Lung (tissue), 12 donors: ENCODE measurements around the gene HIP1R. TPM values are rescaled to one million over a fixed set of nuclear protein-coding genes. Genes with fewer than 3 reads are reported as not detected.
A peak's percentile ranks its signal among the peaks of the same experiment; 100 is the strongest.

ENCODE experiments used
- ATAC-seq: fragments of 200-7000 bp; cut with Tn5 transposase; one replicate; pipeline ENCODE4 v1.9.1; 2020; ENCODE audit warnings: moderate number of reproducible peaks; ENCODE audit not compliant: insufficient read depth, low FRiP score
- DNase-seq, 3 donors: peaks; one replicate each; pipeline ENCODE4 v3.0.0-alpha.2; 2013 to 2017
- H3K27ac ChIP-seq, 2 donors: one replicate each; pipeline ENCODE4 v1.5.1; 2013; ENCODE audit warnings: mild to moderate bottlenecking in 2 of 2, moderate library complexity in 2 of 2, control low read depth in 1 of 2, inconsistent platforms in 1 of 2, low read depth in 1 of 2, low read length in 1 of 2
- H3K27me3 ChIP-seq, 3 donors: one replicate each; pipeline ENCODE4 v1.5.1; 2013; ENCODE audit warnings: low read length in 2 of 3; ENCODE audit not compliant: control insufficient read depth in 3 of 3, insufficient read depth in 3 of 3
- H3K36me3 ChIP-seq, 4 donors: one replicate each; pipeline ENCODE4 v1.5.1; 2013; ENCODE audit warnings: low read length in 4 of 4, mild to moderate bottlenecking in 1 of 4, moderate library complexity in 1 of 4; ENCODE audit not compliant: control insufficient read depth in 4 of 4, insufficient read depth in 4 of 4
- H3K4me1 ChIP-seq, 5 donors: one replicate each; pipeline ENCODE4 v1.5.1; 2013; ENCODE audit warnings: low read length in 5 of 5, mild to moderate bottlenecking in 2 of 5, moderate library complexity in 1 of 5; ENCODE audit not compliant: control insufficient read depth in 5 of 5, insufficient read depth in 5 of 5
- H3K4me3 ChIP-seq: one replicate; pipeline ENCODE4 v1.5.1; 2013; ENCODE audit warnings: mild to moderate bottlenecking, control low read depth, moderate library complexity
- H3K9ac ChIP-seq, 2 donors: one replicate each; pipeline ENCODE4 v1.5.1; 2013; ENCODE audit warnings: low read length in 2 of 2, control low read depth in 1 of 2; ENCODE audit not compliant: insufficient read depth in 1 of 2
- H3K9me3 ChIP-seq, 4 donors: one replicate each; pipeline ENCODE4 v1.5.1; 2013; ENCODE audit warnings: low read length in 3 of 4, mild to moderate bottlenecking in 1 of 4, moderate library complexity in 1 of 4; ENCODE audit not compliant: control insufficient read depth in 4 of 4, insufficient read depth in 3 of 4
- CTCF ChIP-seq: IDR thresholded peaks from 2 replicates; pipeline ENCODE4 v1.5.1; 2012; ENCODE audit warnings: mild to moderate bottlenecking; ENCODE audit errors: control extremely low read depth, extremely low read depth
- WGBS, 2 donors: extraction: QIAGEN DNeasy Blood & Tissue Kit; methylation state at CpG; one replicate each; pipeline ENCODE4 v1.1.7; 2013; 5-methylcytosine and 5-hydroxymethylcytosine counted together
- polyA plus RNA-seq, 2 donors: library from polyadenylated mRNA; stranded (reverse); fragments of 200-250 nt; gene quantifications; one replicate each; pipeline ENCODE4 v1.2.1, GENCODE V29; 2013
- total RNA-seq, 2 donors: library from RNA; depleted of rRNA in 1 of 2; stranded (reverse); fragments of >200 nt in 1 of 2; gene quantifications; one replicate each; pipeline ENCODE4 v1.2.1, GENCODE V29; 2014 to 2021
- donor health status: control.
- donor health status: control.
- donor health status: Bipolar disorder and iron deficiency.
- donor health status: healthy.
- donor health status: DM: yes; HTN: yes; CAD: no.

The HIP1R gene
- total and polyA plus RNA-seq, 4 donors: 33.8 to 56.3 (median 35.4) TPM

- ATAC-seq (no peak), DNase-seq (no peak)
- TF ChIP-seq CTCF: no peak
- peaks cover 0 to 7% (median 0%) of the 10 kb centered on the region in 5 donors for H3K4me1 ChIP-seq
- no peak overlapping the region for H3K27ac ChIP-seq
- peaks cover 0 to 42% (median 0%) of the 10 kb centered on the region in 4 donors for H3K36me3 ChIP-seq
- H3K9ac ChIP-seq: no peak overlapping the region
- no peak overlapping the region for H3K4me3 ChIP-seq
- WGBS, 2 donors: 91 to 95% methylated on average over 22 of the region's 22 CpGs
- H3K27me3 ChIP-seq: no peaks in the 10 kb centered on the region
- no peaks in the 10 kb centered on the region for H3K9me3 ChIP-seq
Measured at GRCh38 chr12:122858591-122859302, 23.5 kb downstream of the HIP1R start.

- Histone ChIP-seq H3K4me1 (peaks cover 0 to 5% (median 0%) of the 10 kb centered on the region in 5 donors), H3K27ac (no peak overlapping the region)
Measured at GRCh38 chr12:122859303-122860039, 24.2 kb downstream of the HIP1R start.

GRCh38 chr12:122860040-122860853 is 25.0 kb downstream of the HIP1R start:
- Histone ChIP-seq H3K9me3 (no peaks in the 10 kb centered on the region), H3K36me3 (peaks cover 0 to 41% (median 4%) of the 10 kb centered on the region in 4 donors), H3K27ac (no peak overlapping the region), H3K9ac (no peak overlapping the region), H3K4me3 (no peak overlapping the region), H3K27me3 (no peaks in the 10 kb centered on the region), H3K4me1 (peaks cover 0 to 5% (median 0%) of the 10 kb centered on the region in 5 donors)
- ATAC-seq (peak; percentile 78), DNase-seq (peak; percentile 85 to 89 (median 87))
- WGBS, 2 donors: 41 to 44% methylated on average over 22 to 28 of the region's 28 CpGs
- TF ChIP-seq CTCF: peak; percentile 83

More at GRCh38 chr12:122859303-122860039, 24.2 kb downstream of the HIP1R start:
- TF ChIP-seq CTCF: no peak
- WGBS, 2 donors: 87 to 88% methylated on average over 25 to 26 of the region's 26 CpGs
- no peak for ATAC-seq
- Histone ChIP-seq H3K9me3 (no peaks in the 10 kb centered on the region), H3K4me3 (no peak overlapping the region), H3K9ac (no peak overlapping the region), H3K36me3 (peaks cover 0 to 44% (median 4%) of the 10 kb centered on the region in 4 donors), H3K27me3 (no peaks in the 10 kb centered on the region)
- DNase-seq: no peak
